GDM1 (cell line): Measurements from ENCODE around the gene DIAPH2.

Source experiments
- DNase-seq: peaks from one replicate; lab custom pipeline; 2025; lab: John Stamatoyannopoulos, UW

DIAPH2 gene

DNA sequence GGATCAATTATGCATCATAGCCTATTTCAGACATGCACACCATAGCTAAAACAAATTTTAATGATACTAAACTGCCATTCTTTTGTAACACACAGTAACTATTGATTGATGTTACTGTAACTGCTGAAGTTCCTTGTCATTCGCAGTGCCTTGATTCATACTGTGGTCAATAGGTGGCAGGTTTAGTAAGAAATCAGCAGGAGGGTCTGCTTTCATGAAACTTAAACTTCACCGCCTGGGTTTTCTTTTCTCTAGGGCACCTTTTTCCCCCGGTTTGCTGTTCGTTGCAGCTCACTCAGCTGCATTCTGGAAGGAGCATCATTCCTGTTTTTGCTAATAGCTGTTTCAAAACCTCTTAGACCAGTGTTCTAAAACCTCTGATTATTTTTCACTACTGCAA, 287.2 kb downstream of the DIAPH2 start:
- no peak for DNase-seq

DNA sequence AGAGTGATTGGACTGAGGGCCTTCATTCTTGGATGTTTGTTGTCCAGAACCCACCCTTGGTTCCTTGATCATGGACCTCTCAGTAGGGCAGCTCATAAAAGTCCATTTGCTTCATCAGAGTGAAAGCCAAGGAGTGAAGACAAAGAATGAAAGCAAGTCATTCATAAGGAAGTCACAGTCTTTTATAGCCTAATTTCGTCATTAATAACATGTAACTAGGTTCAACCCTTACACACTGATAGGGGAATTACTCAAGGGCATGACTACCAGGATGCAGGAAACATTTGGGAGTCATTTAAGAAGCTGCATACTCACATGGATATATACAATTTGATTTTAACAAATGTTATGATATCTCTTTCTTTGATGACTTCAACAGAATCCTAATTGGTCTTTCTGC, 294.3 kb downstream of the DIAPH2 start:
- DNase-seq, result peak; percentile 8

GRCh38 chrX:96979766-96980165, 295.1 kb downstream of the DIAPH2 start:
- DNase-seq, result no peak

DNA sequence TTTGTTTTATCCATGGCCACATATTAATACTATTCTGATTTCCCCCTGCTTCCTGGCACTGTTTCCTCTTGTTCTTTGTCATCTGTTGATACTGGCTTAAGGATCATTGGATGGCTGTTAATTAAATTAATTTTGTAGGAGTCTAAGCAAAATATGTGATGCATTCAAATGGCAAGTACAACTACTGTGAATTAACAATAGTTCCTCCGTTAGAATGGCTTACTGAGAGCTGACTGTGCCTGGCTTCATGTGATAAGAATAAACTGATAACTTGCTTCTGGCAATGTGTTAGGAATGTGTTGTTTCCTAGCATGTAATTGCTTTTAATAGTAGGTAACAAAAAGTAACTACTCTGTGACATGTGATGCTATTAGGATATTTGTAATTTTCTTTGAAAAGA, 297.5 kb downstream of the DIAPH2 start:
- no peak for DNase-seq

- DNase-seq, result no peak
Observed at GRCh38 chrX:96984538-96984937, 299.9 kb downstream of the DIAPH2 start.

GRCh38 chrX:96985046-96985445, 300.4 kb downstream of the DIAPH2 start:
- no peak for DNase-seq

DNA sequence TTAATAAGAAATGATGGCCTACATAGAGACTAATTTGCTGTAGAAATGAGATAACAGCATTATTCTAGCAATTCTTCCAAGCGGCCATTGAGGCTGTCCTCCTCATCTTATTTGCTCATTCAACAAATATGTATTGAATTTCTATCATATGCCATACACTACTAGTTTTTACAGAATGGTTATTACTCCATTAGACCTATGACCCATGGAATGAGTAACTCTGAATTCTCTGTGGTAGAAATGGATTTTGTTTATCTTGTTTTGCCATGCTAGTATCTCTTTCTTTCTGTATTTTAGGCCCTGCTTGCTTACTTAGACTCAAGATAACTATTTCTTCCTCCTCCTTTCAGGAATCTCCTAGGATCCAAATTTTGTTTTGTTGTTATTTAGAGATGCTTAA, 302.6 kb downstream of the DIAPH2 start:
- DNase-seq, result no peak

GRCh38 chrX:96989830-96990571, 305.4 kb downstream of the DIAPH2 start:
- DNase-seq, result no peak

GRCh38 chrX:96994093-96994492, 309.5 kb downstream of the DIAPH2 start:
- no peak for DNase-seq

DNA sequence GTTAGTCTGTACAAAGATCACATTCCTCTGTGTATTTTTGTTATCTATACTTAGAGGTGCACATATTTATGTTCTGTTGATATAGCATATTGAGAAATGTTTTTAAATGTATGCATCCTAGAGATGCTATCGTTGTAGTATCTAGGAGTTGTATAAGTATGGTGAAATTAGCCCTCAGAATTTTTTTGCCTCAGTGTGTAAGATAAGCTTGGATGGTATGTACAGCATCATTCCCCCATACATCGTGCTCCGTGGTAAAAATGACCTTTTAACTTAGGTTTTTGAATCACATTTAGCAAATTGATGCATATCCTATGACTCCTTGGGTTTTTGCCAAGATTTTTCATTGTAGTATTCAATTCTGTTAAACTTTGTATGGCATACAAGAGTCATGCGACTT, 312.6 kb downstream of the DIAPH2 start:
- no peak for DNase-seq

DNA sequence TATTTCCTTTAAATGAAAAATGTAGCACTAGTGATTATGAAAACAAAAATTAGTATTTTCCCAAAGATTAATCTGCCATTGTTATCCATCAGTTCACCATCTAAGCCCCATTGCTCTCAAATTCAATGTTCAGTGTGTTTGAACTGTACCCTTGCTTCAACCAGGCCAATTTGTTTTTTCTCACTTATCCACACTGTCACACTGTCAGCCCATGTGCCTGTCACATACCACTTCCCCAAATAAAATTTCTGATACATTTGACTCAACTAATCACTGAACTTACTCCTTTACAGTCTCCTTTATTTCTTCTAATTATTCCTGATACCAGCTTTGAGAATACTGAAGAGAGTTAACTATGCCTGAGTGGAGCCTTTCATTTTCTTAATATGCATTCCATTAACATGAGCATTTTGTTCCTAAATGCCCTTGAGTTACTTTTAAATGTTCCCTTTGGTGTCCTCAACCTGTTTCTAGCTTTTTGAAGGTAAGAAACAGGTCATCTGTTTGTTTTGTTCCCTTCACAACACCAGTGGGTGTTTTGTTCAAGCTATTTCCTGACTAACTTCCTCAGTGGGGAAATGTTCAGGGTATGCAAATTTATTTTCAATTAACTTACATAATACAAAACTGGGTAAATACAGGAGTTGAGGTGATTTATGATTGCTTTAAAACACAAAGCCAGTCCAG, 316.2 kb downstream of the DIAPH2 start:
- DNase-seq, result no peak

GRCh38 chrX:97006167-97006566, 321.5 kb downstream of the DIAPH2 start:
- no peak for DNase-seq

DNA sequence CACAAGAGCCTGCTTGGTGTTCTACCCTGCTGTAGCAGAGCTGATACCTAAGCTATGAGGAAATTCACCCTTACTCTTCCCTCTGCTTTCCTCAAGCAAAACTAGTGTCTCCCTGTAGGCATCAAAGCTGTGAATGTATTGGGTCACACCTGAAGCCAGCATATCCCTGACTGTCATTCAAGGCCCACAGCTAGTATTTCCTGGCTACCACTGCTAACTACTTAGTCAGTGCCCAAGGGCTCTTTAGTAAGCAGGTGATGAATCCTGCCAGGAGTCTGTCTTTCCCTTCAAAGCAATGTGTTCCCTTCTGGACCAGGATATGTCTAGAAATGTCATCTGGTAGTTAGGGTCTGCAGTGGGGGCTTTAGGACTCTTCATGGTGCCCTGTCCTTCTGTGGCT, 324.7 kb downstream of the DIAPH2 start:
- no peak for DNase-seq

- DNase-seq, result no peak
Observed at GRCh38 chrX:97011540-97011939, 326.9 kb downstream of the DIAPH2 start.

- DNase-seq, result no peak
Observed at GRCh38 chrX:97016106-97016505, 331.5 kb downstream of the DIAPH2 start.

DNA sequence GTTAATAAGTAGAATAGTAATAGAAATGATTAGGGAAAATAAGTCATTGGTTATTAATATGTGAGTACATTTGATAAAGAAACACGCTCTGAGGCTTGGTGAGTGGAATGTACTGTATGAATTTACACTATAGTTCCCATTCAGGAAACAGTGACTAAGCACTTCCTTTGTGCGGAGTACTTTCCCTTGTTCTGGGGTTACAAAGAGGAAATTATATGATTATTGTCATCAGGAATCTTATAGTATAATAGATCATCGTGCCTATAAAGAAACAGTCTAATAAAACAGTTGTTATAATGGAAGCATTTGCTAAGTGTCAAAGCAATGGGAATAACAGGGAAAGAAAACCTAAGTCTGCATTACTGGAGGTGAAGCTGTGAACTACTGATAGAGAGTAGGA, 337.0 kb downstream of the DIAPH2 start:
- no peak for DNase-seq

- no peak for DNase-seq
Observed at GRCh38 chrX:97026406-97026805, 341.8 kb downstream of the DIAPH2 start.

GRCh38 chrX:97027384-97027922, 342.8 kb downstream of the DIAPH2 start:
- no peak for DNase-seq

DNA sequence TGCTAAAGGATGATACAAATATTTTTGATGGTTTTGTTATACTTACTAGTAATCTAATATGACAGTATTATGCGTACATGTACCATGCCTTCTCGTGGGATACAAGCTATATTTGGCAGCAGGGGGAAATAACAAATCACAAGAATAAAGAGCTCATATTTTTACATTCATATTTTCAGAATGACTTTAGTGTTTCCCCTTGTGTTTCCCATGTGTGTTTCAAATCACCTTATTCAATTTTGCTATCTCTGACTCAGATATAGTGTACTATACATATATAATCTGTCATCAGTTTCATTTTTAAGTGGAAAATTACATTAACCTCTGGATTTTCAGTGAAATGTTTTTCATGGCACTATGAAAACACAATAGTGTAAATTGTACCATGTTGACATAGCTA, 345.8 kb downstream of the DIAPH2 start:
- DNase-seq, result no peak

DNA sequence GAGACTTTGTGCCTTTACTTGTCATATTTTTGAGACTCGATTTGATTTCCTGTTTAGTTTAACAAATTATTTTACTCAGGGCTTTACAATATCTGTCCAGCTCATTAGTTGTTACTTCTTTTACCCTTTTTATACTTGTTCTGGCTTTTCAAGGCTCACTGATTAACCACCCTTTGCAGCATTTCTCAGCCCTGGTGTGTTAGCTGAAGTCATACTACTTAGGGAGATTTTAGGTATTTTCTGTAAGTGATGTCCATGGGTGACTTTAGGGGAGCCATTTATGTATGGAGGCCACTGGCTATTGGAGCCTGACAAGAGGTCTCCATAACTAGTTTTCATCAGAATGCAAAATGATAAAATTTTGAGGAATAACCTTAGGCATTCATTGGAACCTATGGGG, 346.3 kb downstream of the DIAPH2 start:
- DNase-seq, result no peak

GRCh38 chrX:97039363-97040029, 354.9 kb downstream of the DIAPH2 start:
- no peak for DNase-seq

DNA sequence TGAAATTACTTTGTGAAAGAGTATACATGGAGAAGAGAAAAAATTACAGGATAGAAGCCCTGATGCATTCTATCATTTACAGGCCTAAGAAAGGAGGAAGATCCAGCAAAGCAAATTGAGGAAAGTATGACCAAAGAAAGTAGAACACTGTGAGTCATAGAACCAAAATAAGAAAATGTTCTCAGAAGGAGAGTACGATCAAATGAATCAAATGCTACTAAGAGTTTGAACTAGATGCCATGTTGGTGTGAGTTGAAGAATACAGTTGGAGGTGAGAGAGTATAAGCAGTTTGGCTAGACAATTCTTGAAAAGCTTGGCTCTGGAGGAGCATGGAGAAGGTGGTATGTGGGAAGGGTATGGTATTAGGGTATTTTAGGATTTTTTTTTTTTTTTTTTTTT, 360.8 kb downstream of the DIAPH2 start:
- DNase-seq, result no peak

GRCh38 chrX:97046867-97047266, 362.2 kb downstream of the DIAPH2 start:
- DNase-seq, result no peak
